GM19193 (cell line): ENCODE measurements around the gene HHATL.

Experiments used
- POLR2A ChIP-seq: IDR thresholded peaks from 4 replicates; pipeline ENCODE4 v1.6.1; 2011; ENCODE audit not compliant: insufficient read depth, insufficient read length; ENCODE audit errors: extremely low read depth

HHATL gene

GRCh38 chr3:42675909-42676308 lies 26.7 kb downstream of the HHATL start:
- no peak for TF ChIP-seq POLR2A

DNA sequence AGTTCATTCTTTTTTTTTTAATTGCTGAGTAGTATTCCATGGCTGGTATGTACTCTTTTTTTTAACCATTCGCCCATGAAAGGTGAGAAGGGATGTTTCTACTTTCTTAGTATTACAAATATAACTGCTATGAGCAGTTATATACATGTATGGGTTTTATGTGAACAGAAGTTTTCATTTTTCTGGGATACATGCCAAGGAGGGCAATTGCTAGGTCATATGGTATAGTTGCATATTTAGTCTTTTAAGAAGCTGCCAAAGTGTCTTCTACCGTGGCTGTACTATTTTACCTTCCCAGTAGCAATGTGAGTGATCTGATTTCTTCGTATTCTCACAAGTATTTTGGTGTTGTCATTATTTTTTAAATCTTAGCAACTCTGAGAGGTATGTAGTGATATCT lies 28.5 kb downstream of the HHATL start:
- no peak for TF ChIP-seq POLR2A

DNA sequence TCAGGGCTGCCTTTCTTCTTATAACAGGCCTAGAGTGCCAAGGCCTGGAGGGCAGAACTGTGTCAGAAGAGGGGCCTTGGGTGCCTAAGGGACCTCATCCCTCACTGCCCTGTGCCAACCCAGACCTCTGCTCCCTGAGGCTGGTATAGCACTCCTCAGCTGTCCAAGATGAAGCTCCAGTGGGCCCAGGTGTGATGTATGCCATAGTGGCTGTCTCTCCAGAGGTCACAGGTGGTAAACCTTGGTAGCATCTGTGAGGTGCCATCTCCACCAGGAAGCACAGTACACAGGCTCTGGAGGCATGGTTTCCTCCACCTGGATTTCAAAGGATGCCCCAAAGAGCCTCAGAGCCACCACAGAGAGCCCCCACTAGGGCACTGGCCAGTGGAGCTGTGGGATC lies 29.5 kb downstream of the HHATL start:
- no peak for TF ChIP-seq POLR2A

DNA sequence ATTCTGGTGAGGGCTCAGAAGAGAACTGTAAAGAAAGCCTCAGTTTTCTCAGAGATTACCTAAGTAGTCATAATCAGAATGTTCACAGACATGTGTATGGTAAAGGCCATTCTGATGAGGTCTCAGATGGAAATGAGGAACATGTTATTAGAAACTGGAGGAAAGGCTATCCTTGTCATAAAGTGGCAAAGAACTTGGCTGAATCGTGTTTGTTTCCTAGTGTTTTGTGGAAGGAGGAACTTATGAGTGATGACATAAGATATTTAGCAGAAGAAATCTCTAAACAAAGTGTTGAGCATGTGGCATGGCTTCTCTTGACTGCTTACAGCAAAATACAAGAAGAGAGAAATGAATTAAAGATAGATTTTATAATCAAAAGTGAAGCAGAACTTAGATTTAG lies 30.1 kb downstream of the HHATL start:
- no peak for TF ChIP-seq POLR2A

- no peak for TF ChIP-seq POLR2A
Observed at GRCh38 chr3:42670670-42671069, 31.9 kb downstream of the HHATL start.

GRCh38 chr3:42670051-42670576 lies 32.5 kb downstream of the HHATL start:
- no peak for TF ChIP-seq POLR2A

DNA sequence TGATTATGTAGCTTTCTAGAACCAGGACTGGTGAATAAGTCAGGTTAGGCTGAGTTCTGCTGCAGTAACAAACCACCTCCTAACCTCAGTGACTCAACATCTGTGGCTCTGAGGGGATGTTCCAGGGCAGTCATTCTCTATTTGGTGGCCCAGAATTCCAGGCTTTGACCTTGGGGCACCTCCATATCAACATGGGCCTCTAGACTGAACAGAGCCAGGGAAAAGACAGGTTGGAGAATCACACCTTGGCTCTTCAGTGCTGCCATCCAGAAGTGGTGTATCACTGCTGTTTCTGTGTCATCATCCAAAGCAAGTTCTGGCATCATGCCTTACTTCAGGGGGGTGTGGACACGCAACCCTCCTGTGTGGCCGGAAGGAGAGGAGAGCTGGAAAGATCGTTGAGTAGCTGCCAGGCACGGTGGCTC lies 33.8 kb downstream of the HHATL start:
- no peak for TF ChIP-seq POLR2A

DNA sequence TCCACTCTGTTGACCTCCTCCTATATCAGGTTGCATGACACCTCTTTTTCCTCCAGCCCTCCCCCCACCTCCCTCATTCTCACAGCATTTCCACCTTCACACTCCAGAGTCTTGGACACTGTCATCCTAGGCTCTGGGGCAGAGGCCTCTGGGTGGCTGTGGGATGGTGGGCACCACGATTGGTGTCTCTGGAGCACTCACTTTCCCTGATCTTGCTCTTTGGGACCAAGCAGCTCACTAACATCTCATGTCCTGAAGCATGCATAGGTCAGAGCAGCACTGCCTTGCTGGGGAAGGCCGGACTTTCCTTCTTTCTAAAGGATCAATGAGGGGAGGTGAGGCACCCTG lies 34.2 kb downstream of the HHATL start:
- TF ChIP-seq POLR2A, result no peak

GRCh38 chr3:42667523-42668412 lies 34.8 kb downstream of the HHATL start:
- no peak for TF ChIP-seq POLR2A

GRCh38 chr3:42667096-42667522 lies 35.5 kb downstream of the HHATL start:
- TF ChIP-seq POLR2A, result no peak

DNA sequence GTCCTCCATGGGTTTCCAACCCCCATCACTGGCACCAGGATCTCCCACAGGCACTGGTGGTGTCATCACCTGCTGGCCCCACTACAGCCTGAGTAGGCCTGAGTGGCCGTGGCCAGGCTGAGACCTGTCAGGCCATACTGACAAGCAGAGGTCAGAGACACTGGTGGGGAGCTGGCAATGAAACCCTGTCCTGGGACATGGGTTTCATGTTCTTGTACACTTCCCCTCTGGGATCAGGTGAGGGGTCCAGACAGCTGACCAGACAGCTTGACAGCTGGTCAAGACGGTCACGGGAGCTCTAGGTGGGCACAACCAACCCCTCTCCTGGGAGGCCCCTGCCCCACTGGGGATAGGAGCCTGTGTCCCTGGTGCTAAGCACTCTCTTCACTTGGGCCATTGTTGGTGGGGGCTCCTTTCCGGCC lies 36.0 kb downstream of the HHATL start:
- TF ChIP-seq POLR2A, result no peak

DNA sequence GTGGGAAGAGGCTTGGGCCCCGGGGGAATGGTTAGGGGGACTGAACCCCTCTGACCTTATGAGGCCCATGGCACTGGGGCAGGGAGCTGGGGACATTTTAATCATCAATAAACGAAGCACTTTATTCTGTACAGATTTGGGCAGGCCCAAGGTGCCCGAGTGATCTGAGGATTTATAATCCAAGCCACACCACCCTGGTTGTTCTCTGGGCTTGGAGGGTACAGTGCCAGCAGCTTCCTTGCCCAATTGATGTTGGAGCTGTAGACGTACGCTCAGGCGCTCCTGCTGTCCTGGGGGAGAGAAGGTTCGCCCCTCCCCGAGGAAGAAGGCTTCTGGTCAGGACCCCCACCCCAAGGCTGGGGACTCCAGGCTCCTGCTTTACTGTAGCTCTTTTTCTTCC lies 36.6 kb downstream of the HHATL start:
- TF ChIP-seq POLR2A, result no peak

DNA sequence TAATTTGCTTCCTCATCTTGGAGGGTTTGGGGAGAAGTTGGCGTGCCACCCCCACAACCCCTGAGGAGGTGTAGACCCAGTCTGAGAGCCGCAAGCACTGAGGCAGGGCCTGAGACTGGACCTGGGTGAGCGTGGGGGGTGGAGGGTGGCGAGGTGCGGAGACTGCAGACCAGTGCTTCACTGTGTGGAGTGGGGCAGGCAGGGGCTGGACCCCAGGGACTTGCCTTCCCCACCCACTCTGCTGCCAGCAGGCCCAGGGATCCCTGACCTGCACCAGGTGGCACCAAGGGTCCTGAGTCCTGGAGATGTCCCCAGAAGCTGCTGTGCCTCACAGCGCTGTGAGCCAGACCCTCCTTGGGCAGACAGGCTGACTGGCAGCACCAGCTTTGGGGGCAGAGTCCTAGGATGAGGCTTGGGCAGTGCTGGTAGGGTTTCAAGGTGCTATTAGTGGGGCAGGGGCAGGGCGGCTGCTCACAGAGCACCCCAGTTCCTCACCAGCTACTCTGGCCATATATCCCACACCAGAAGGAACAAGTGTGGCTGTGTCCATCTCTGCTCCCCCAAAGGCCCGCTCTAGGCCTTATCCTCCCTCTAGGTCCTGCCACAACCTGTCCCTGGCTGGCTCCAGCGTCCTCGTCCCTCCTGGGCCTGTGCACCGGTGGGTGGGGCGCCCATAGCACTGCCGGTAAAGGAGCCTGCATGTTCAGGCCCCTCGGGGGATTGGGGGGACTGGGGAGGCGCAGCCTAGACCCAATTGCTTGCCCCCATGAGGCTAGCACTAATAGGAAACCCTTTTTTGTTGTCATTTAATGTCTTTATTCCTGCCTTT lies 37.3 kb downstream of the HHATL start:
- TF ChIP-seq POLR2A, result no peak

DNA sequence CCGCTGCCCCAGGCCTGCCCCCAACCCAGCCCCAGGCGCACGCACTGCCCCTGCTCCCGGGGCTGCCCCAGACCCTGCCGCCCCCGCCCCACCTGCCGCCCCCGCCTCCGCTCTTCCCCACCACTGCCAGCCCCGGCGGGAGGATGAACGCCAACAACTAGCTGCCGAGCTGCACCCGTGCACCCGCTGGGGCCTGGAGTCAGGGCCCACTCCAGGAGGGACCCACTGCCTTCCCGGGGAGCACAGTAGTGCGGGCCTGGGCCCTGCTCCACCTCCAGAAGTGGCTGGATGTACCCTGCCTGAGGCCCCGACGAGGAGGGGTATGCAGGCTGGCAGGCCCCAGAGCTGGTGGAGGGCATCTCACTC lies 38.2 kb downstream of the HHATL start:
- TF ChIP-seq POLR2A, result no peak

DNA sequence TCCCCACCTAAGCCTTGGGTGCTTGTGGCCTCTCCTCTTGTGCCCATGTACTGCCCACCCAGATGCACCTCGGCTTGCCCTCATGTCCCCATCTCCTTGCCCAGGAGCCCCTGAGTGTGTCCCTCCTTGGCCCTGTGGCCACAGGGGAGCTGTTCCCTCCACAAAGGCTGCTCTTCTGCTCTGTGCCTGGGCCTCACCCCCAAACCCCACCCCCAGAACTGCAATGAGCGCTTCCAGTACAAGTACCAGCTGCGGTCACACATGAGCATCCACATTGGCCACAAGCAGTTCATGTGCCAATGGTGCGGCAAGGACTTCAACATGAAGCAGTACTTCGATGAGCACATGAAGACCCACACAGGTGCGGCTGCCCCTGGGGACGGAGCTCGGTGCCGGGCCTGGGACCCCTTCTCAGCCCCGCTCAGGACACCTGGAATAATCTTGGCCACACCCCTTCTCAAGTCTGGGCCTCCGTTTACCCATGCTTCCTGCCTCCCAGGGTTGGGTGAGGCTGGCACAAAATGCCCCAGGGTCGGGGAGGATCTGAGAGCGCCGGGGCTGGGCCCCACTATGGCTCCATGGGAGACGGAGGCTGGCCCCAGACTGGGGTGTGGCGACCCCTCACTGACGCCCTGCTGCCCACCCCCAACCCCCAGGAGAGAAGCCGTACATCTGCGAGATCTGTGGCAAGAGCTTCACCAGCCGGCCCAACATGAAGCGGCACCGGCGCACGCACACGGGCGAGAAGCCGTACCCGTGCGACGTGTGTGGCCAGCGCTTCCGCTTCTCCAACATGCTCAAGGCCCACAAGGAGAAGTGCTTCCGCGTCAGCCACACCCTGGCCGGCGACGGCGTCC lies 38.8 kb downstream of the HHATL start:
- no peak for TF ChIP-seq POLR2A
